H1 (cell line): Measurements from ENCODE around the gene VEZT. TPM values are rescaled to one million over a fixed set of nuclear protein-coding genes. Genes with fewer than 3 reads are reported as not detected.

Experiments
- PHF8 ChIP-seq: fragments of 200-600 bp; sonication (generic); conservative IDR thresholded peaks from 2 replicates; pipeline ENCODE4 v1.7.1; 2012; ENCODE audit warnings: low read depth, mild to moderate bottlenecking, inconsistent platforms, low read length, moderate library complexity
- SIX5 ChIP-seq: IDR thresholded peaks from 2 replicates; pipeline ENCODE4 v1.6.1; 2011; ENCODE audit warnings: mild to moderate bottlenecking, low read depth, low read length
- USF2 ChIP-seq: IDR thresholded peaks from 2 replicates; pipeline ENCODE4 v1.6.1; 2011; ENCODE audit warnings: low read length, improper control_type of control experiment
- polyA plus RNA-seq, 7 experiments: library from polyadenylated mRNA; depleted of rRNA in 3 of 7; stranded (reverse) in 5 of 7; unstranded in 2 of 7; fragments of >200 nt in 5 of 7; fragments of 200-250 nt in 2 of 7; gene quantifications; 1 replicate in 5 of 7; 2 replicates in 1 of 7; 4 replicates in 1 of 7; pipeline versions ENCODE4 v1.2.1 to v1.2.3, GENCODE V29; 2011 to 2013; ENCODE audit warnings: missing spikeins in 2 of 7, mixed read lengths in 2 of 7
- total RNA-seq: library from RNA; stranded (reverse); fragmentation: NEBNext Ultra II Directional; extraction: Animal tissue kit (Norgen Biotek cat#: 25700); gene quantifications from 2 replicates; pipeline ENCODE4 v1.2.1, GENCODE V29; 2021

The VEZT gene
- total and polyA plus RNA-seq, 2 of the 8 experiments (the other 6 are each of a cell fraction or from before 2014, with no cell fraction given), result 44.0 to 56.1 TPM

DNA sequence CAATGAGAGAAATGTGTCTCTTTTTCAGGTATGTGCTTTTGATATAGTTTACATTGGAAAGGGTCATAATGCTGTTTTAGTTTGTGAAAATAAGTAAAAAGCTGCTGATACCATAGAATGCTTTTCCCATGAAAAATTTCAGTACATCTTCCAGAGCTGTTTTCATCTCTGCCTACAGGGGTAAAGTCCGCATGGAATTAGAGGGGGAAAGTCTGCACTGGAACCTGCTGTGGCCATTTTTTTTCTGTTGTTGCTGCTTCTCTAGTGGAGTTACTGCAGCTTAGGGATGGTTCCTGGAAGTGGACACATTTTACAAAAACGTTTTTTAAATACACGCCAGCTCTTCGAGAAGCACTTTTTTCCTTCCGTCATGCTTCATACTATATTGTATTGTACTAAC, 81.3 kb downstream of the VEZT start (continued):
- TF ChIP-seq PHF8, result no peak
- TF ChIP-seq SIX5, result no peak
- no peak for TF ChIP-seq USF2
